ENCODE results near the gene TSPEAR. TPM values are rescaled to one million over a fixed set of nuclear protein-coding genes. Genes with fewer than 3 reads are reported as not detected.

The TSPEAR gene
- total and polyA plus RNA-seq, 2 donors (not counting 1 experiment from before 2014, with no cell fraction given) = not detected

- CTCF ChIA-PET = no interaction called here
These were observed 12.1 kb upstream of the TSPEAR start for GRCh38 chr21:44723177-44724131.

More at GRCh38 chr21:44723177-44724131, 12.1 kb upstream of the TSPEAR start:
- peak overlapping the region; percentile 46 for H3K4me2 ChIP-seq (replicated peaks; ENCODE audit: low read depth, low read length, poor library complexity, severe bottlenecking)
- ATAC-seq (ENCODE audit: low read depth) = no peak
- TF ChIP-seq EZH2 (IDR thresholded peaks at IDR 0.05; ENCODE audit: borderline replicate concordance, insufficient read depth, low read depth, low read length, poor library complexity, severe bottlenecking) (no peak), CTCF (IDR thresholded peaks at IDR 0.05) (no peak)
- peaks cover 0 to 12% (median 0%) of the 10 kb centered on the region in 3 donors for H3K9me3 ChIP-seq (ENCODE audit: control extremely low read depth in 1 of 3, control insufficient read depth in 2 of 3, insufficient read depth in 1 of 3, low read length in 2 of 3)
- Mint-ChIP-seq H3K27me3 (peaks cover 66% of the 10 kb centered on the region), H3K27ac (no peak overlapping the region), H3K4me3 (no peak overlapping the region), H3K4me1 (peaks cover 6% of the 10 kb centered on the region), H3K9me3 (ENCODE audit: insufficient read depth) (no peaks in the 10 kb centered on the region)
- H2AFZ ChIP-seq (ENCODE audit: insufficient read depth, low read depth, low read length, poor library complexity, severe bottlenecking) = peak overlapping the region; percentile 16
- POLR2A ChIA-PET = no interaction called here
- H4K20me1 ChIP-seq (ENCODE audit: control insufficient read depth, insufficient read depth, low read length, poor library complexity, severe bottlenecking) = no peaks in the 10 kb centered on the region
- H3K79me2 ChIP-seq (ENCODE audit: control insufficient read depth, insufficient read depth, low read length) = no peaks in the 10 kb centered on the region
- H3K27ac ChIP-seq (ENCODE audit: low read length in 2 of 2) = no peak overlapping the region
- peak overlapping the region in 1 of 5 experiments; percentile 5 for H3K4me3 ChIP-seq (ENCODE audit: control extremely low read depth in 1 of 5, extremely low read depth in 1 of 5, insufficient read depth in 1 of 5, low read depth in 2 of 5, low read length in 4 of 5)
- no peaks in the 10 kb centered on the region for H3K36me3 ChIP-seq (replicated peaks in 1 of 2; ENCODE audit: control extremely low read depth in 1 of 2, control insufficient read depth in 1 of 2, extremely low read depth in 1 of 2, insufficient read depth in 2 of 2, low read length in 1 of 2)
- no peak for DNase-seq
- WGBS (ENCODE audit: insufficient coverage) = 13% methylated on average over 61 of the region's 61 CpGs
- H3K9ac ChIP-seq (ENCODE audit: low read length) = peak overlapping the region; percentile 23
- intact Hi-C loops (cut with micrococcal nuclease) = no loop called here
- peaks cover 11 to 12% of the 10 kb centered on the region in 2 donors for H3K4me1 ChIP-seq (ENCODE audit: control insufficient read depth in 2 of 2, insufficient read depth in 2 of 2, low read length in 2 of 2)
- peaks cover 0 to 37% (median 18%) of the 10 kb centered on the region in 4 experiments for H3K27me3 ChIP-seq (replicated peaks in 1 of 4; ENCODE audit: control extremely low read depth in 1 of 4, control insufficient read depth in 3 of 4, insufficient read depth in 4 of 4, low read length in 3 of 4)

Data from B cell (primary cell).